ENCODE measurements around the gene GZMM.
"Not testable (repeated sequence)": the region's sequence is repeated elsewhere in the genome, so short reads cannot be mapped to it uniquely, and the experiment has no call there.

The GZMM gene

GRCh38 chr19:583968-584239 lies 40.1 kb downstream of the GZMM start:
- DNase-seq: no peak

- peak; percentile 59 for DNase-seq
These were observed 40.6 kb downstream of the GZMM start for GRCh38 chr19:584240-585001.

DNA sequence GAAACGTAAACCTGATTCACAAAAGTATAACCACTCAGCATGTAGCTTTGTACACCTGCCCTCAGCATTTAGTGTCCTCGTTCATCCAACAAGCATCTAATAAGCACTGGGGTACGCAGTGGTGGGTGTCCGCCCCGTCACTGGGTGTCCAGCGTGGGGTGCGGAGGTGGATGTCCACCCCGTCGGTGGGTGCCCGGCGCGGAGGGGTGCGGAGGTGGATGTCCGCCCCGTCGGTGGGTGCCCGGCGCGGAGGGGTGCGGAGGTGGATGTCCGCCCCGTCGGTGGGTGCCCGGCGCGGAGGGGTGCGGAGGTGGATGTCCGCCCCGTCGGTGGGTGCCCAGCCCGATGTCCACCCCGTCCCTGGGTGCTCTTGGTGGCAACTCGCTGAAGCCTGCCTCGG lies 41.3 kb downstream of the GZMM start:
- DNase-seq: not testable (repeated sequence)

DNA sequence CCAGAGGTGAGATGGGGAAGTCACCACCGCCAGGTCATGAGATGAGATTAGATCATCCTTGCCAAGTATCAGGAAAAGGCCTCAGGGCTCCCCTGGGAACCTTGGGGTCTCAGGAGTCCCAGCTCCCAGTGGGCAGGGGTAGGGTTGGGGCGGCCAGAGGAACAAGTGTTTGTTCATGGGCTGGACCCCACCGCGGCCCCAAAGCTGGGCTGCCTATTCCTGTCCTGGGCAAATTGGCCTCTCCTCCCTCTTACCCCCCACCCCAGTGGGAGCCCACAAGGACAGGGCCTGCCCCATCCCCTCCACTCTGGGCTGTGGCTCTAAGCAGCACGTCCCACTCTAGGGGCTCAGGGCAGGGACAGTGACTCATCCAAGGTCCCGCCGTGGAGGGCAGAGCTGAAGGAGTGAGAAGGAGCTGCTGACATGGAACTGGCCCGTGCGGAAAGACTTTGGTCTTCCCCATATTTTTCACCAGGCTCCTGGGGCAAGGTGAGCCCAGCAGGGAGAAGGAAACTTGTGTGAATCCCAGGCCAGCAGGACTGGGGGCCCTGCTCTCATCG lies 41.8 kb downstream of the GZMM start:
- DNase-seq: no peak

DNA sequence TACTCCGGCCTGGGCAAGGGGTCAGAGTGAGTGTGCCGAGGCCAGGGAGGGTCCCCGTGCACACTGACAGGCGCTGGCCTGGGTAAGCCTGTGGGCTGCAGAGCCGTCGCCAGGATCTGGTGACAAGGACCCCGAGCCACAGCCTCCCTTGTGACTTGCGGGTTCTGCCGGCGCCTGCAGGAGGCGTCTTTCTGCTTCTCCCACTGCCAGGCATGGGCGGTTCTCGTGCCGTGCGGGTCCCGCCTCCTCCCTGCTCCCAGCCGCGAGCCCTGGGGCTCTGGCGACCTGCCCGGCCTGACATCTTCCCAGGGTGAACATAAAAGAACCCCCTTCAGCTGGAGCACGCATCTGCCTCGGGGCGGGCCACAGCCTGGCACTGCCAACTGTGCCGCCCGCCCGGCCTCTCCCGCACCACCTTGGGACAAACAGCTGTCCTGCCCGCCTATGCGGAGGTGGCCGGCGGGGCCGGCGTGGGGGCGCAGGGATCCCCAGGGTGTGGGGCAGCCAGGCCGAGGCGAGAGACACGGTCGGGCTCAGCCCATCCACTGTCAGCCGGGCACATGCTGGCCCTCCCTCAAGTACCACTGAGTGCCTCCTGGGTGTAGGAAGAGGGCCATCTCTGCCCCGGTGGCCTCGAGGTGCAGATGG lies 44.4 kb downstream of the GZMM start:
- DNase-seq: peak; percentile 50

GRCh38 chr19:588741-589692 lies 45.2 kb downstream of the GZMM start:
- DNase-seq: no peak

DNA sequence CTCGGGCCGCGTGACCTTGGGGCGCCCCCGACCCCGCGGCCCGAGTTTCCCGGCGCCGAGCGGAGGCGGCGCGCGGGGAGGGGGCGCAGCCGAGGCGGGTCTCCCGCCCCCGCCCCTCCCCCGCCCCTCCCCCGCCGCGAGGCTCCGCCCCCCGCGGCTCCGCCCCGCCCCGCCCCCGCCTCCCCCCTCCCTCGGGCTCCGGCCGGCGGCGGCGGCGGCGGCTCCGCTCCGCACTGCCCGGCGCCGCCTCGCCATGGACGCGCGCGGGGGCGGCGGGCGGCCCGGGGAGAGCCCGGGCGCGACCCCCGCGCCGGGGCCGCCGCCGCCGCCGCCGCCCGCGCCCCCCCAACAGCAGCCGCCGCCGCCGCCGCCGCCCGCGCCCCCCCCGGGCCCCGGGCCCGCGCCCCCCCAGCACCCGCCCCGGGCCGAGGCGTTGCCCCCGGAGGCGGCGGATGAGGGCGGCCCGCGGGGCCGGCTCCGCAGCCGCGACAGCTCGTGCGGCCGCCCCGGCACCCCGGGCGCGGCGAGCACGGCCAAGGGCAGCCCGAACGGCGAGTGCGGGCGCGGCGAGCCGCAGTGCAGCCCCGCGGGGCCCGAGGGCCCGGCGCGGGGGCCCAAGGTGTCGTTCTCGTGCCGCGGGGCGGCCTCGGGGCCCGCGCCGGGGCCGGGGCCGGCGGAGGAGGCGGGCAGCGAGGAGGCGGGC lies 46.0 kb downstream of the GZMM start, which contains the start of gene HCN2:
Gene HCN2 (plus strand): TSS at position 189 of the 703 bp plus-strand sequence. CDS start 65 bp downstream, at position 254.
- DNase-seq: no peak

DNA sequence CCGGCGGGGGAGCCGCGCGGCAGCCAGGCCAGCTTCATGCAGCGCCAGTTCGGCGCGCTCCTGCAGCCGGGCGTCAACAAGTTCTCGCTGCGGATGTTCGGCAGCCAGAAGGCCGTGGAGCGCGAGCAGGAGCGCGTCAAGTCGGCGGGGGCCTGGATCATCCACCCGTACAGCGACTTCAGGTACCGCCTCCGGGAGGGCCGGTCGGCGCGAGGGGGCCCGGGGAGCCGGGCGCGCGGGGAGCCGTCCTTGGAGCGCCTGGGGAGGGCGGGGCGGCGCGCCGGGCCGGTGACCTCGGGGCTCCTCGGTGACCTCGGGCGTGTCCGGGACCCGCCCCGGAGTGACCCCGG lies 46.5 kb downstream of the GZMM start:
- DNase-seq: no peak

DNA sequence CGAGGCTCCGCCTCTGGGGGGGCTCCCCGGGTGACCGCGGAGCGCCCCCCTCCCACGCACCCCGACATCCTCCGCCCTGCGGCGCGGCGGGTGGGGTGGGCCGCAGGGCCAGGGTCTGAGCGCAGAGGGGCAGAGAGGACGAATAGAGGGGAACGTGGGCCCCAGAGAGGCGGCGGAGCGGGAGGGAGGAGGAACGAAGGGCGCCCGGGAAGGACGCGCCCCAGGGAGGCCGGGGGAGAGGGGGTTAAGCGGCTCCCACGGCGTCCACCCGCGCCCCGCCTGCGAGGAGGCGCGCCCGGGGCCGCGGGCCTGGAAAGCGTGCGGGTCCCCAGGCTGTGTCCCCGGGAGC lies 46.9 kb downstream of the GZMM start:
- no peak for DNase-seq

DNA sequence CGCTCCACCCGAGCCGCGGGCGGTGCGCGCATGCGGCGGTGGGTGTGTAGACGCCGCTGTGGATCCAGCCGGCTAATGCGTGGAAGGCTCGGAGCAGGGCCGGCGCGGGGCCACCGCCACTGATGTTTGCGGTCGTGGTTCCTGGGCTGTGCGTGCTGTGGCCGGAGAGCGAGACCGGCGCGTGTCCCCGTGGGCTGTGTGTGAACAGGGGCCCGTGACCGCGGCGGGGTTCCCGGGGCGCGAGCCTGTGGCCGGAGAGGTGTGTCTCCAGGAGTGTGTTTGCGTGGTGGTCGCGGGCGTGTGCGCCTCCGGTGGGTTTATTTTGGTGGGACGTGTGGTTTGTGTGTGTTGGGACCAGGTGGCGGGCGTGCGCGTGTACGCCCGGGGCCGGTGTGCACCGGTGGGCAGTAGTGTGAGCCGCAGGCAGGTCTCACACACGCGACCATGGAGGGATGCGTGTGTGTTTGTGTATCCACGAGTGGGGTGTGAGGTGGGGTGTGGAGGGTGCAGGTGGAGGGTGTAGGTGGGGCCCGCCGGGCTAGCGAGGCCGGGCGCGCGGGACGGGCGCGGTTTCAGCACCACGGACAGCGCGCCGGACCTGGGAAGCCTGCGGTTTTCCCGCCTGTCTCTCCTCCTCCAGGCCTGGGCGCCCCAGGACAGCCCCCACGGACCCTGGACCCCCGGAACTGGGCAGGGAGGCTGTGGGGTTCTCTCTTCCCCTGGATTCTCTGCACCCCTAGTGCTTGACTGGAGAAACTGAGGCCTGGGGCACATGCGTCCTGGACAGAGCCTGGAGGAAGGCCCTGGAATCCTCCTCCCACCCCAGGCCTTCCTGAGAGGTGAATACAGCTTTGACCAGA lies 47.5 kb downstream of the GZMM start:
- no peak for DNase-seq

GRCh38 chr19:592101-592500 lies 48.2 kb downstream of the GZMM start:
- DNase-seq: no peak

DNA sequence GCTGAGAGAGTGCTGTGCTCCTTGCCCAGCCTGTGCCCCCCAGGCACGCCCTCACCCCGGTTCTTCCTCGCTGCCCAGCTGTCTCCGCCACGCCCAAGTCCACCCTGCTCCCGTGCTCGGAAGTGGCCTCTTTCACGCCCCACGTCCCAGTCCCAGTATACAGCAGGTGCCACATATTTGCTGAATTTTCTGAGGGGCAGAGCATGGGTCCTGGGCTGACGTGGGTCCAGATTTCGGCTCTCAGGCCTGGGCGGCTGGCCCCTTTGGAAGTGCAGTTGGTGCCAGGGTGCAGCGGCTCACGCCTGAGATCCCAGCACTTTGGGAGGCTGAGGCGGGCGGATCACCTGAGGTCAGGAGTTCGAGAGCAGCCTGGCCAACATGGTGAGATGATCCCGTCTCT lies 49.2 kb downstream of the GZMM start:
- DNase-seq: no peak

DNA sequence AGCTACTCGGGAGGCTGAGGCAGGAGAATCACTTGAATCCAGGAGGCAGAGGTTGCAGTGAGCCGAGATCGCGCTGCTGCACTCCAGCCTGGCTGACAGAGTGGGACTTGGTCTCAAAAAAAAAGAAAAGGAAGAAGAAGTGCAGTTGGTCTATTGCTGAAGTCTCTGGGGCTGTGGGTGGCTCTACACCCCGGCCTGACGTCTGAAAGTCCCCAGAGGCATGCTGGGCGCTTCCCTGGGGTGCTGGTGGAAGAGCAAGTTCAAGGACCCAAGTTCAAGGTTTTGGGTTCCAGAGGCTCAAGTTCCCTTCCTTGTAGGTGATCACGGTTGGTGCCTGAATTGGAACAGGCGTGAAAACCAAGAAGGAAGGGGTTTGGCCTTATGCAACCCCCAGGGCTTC lies 49.7 kb downstream of the GZMM start:
- DNase-seq: no peak

DNA sequence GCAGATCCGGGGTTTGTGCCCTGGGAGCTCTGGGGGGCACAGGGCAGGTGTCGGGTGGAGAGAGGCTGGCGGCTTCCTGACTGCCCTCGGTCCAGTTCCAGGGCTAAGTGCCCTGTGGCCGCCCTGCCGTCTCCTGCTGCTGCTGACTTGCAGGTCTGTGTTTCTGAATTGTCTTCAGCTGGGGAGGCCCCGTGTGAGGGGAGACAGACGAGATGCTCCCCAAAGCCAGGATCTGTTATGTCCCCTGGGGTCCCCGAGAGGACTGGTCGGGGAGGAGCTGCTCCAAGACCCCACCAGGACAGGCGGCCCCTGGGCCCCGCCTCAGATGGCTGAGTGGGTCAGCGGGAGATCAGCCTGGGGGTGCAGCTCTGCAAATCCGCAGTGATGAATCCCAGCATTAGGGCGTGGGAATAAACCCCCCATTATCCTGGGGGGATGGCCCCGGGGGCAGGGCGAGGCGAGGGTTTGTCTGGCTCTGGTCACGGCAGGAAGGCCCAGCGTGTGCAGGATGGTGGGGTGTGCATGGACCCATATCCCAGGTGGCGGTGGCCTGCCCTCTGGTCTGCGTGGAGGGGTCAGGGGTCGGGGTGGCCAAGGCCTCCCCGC lies 50.5 kb downstream of the GZMM start:
- DNase-seq: no peak

DNA sequence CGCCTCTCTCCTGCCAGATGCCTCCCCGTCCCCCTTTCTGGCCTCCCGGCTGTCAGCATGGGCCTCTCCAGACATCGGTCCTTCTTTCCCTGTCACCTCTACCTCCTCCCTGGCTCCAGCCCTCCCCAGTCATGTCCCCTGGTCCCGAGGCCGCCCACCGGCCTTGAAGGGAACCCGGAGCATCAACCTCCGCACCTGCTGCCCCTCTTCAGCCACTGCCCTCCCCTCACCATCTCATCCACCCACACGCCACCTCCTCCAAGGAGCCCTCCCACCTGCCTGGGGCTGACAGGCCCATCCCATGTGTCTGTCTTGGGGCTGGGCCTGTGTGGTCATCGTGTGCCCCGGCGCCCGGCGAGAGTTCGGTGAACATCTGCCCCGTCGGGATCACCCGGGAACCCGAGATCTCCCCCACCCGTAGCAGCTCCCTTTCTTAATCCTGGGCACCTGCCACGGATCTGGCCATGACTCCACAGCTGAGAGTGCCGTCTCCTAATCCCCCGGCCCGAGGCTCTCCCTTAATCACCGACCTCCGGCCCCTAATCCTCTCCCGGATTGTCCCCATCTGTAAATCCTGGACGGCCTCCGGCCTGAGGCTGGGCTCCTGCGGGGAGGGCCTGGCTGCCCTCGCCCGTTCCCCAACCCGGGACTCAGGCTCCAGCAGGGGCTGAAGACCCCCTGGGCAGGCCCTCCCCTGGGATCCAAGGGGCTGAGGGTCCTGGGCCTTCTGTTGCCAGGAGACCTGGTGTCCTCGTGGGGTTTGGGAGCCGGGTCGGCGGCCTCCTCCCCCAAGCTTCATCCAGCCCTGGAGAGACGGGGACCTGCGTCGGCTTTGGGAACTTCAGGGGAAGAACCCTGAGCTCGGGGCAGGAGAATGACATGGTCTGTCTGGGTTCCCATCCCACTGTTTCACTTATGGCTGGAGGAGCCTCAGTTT lies 51.7 kb downstream of the GZMM start:
- DNase-seq: no peak

DNA sequence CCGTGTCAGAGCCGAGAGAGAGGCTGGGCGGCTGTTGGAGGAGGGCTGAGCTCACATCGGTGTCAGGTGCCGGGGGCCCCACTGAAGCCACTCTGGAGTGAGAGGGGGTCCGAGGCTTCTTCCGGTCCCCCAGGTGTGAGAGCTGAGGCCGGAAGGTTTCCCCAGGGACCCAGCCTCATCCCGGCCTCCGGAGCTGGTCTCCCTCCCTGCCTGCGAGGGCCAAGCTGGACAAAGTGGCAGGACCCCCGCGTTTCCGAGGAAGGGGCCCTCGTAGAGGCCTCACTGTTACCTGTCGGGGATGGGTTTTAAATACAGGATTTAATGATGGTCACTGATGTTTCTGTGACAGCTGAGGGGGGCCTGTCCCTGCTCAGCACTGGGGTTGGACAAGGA lies 52.4 kb downstream of the GZMM start:
- DNase-seq: no peak

DNA sequence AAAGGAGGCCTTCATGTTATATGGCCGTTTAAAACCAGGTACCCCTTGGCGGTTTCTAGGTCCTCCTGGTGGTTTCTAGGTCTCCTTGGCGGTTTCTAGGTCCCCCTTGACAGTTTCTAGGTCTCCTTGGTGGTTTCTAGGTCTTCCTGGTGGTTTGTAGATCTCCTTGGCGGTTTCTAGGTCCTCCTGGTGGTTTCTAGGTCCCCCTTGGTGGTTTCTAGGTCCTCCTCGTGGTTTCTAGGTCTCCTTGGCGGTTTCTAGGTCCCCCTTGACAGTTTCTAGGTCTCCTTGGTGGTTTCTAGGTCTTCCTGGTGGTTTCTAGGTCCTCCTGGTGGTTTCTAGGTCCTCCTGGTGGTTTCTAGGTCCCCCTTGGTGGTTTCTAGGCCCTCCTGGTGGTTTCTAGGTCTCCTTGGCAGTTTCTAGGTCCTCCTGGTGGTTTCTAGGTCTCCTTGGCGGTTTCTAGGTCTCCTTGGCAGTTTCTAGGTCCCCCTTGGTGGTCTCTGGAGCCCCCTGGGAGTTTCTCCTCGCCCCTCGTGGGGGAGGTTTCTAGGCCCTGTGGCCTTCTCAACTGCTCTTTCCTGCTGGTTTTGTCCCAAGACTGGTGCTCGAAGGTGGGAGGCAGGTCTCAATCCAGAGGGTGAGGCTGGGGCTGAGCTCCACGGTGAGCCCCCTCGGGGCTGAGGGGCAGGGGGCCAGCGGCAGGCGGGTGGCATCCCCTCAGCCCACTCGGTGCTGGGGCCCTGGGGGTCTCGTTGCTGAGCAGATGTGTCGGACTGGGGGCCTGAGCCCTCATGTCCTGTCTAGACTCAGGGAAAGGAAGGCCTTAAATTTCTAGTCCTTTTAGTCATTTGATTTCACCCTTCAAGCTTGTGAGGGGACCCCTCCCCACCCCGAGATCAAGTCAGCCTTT lies 53.8 kb downstream of the GZMM start:
- DNase-seq: no peak
